GM18873 (cell line): ENCODE measurements around the gene CBLN4.

Experiments used
- ATAC-seq: cut with Tn5 transposase; IDR thresholded peaks from one replicate; pipeline ENCODE4 v1.9.1; 2021; ENCODE audit warnings: mild to moderate bottlenecking, moderate library complexity, moderate number of reproducible peaks; ENCODE audit not compliant: unreplicated experiment, low FRiP score

CBLN4 gene

DNA sequence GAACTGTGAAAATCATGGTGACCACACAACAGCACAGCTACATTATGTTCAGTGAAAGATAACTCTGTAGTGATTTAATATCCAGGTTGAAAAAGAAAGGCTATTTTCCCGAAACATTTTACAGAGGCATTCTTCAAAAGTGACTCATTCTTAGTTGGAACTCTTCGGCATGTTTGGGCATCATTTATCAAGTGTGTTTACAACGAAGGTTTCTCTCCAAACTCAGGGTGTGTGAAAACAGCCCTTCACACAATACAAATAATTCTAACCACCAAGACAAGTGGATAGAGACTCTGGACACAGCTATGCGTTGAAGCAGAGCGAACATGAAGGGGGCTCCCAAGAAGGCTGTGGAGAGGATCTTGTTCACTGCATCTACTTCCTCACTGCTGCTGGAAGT lies 57.6 kb downstream of the CBLN4 start:
- ATAC-seq: no peak
